HEK293T (cell line): ENCODE measurements around the gene RBM41.

ENCODE experiments used
- ELF4 ChIP-seq: fragments of 450-650 bp; IDR thresholded peaks from 2 replicates; pipeline ENCODE4 v1.6.1; 2017; ENCODE audit warnings: antibody characterized with exemption
- FOXA1 ChIP-seq: fragments of 450-650 bp; IDR thresholded peaks from 2 replicates; pipeline ENCODE4 v1.6.1; 2016; ENCODE audit warnings: mild to moderate bottlenecking
- FOXM1 ChIP-seq: fragments of 450-650 bp; IDR thresholded peaks from 2 replicates; pipeline ENCODE4 v1.6.1; 2017; ENCODE audit warnings: mild to moderate bottlenecking, borderline replicate concordance
- LEF1 ChIP-seq: fragments of 450-650 bp; IDR thresholded peaks from 2 replicates; pipeline ENCODE4 v1.6.1; 2017; ENCODE audit warnings: mild to moderate bottlenecking, borderline replicate concordance
- SUZ12 ChIP-seq: fragments of 450-650 bp; IDR thresholded peaks from 2 replicates; pipeline ENCODE4 v1.6.1; 2016; ENCODE audit warnings: mild to moderate bottlenecking

- peak; percentile 65; the same call in 1 of the 2 replicates for TF ChIP-seq SUZ12
- no peak for TF ChIP-seq FOXA1
- TF ChIP-seq FOXM1, result no peak
- no peak for TF ChIP-seq ELF4
- TF ChIP-seq LEF1, result no peak
Observed at GRCh38 chrX:107118322-107119147, at the start of gene RBM41.
